ENCODE data around the gene RAI1. TPM values are rescaled to one million over a fixed set of nuclear protein-coding genes. Genes with fewer than 3 reads are reported as not detected.

Gene RAI1
- total and polyA plus RNA-seq, 2 of the 8 experiments (the other 6 are each of a cell fraction or from before 2014, with no cell fraction given) = 0.39 to 1.2 TPM

- H3K56ac ChIP-seq (replicated peaks; ENCODE audit: insufficient read length, low read depth, low read length) = no peak overlapping the region
- H3K9me3 ChIP-seq (ENCODE audit: insufficient read depth in 2 of 2, low read depth in 1 of 2, low read length in 1 of 2) = no peaks in the 10 kb centered on the region
- no peak overlapping the region for H3K18ac ChIP-seq (ENCODE audit: extremely low read depth, low read length)
- H3K4me3 ChIP-seq (ENCODE audit: extremely low read depth in 1 of 4, insufficient read depth in 2 of 4, low read depth in 3 of 4, low read length in 4 of 4) = no peak overlapping the region
- DNase-seq (ENCODE audit: low read depth in 1 of 2, low spot score in 2 of 2) (no peak), FAIRE-seq (no peak)
- H3K14ac ChIP-seq (ENCODE audit: insufficient read length) = no peak overlapping the region
- H3K4me1 ChIP-seq (replicated peaks in 1 of 4; ENCODE audit: control insufficient read depth in 3 of 4, insufficient read depth in 4 of 4, low read length in 3 of 4) = peaks cover 14 to 46% (median 34%) of the 10 kb centered on the region in 4 experiments
- no peak overlapping the region for H2BK120ac ChIP-seq (replicated peaks; ENCODE audit: low read depth, low read length)
- no peak overlapping the region for H4K5ac ChIP-seq (ENCODE audit: insufficient read length, low read depth, low read length)
- H2BK15ac ChIP-seq (ENCODE audit: low read length) = no peak overlapping the region; the same call in 1 of the 2 replicates
- H3K23ac ChIP-seq (ENCODE audit: insufficient read length) = no peak overlapping the region
- no peak overlapping the region for H3K27ac ChIP-seq (ENCODE audit: low read depth, low read length)
- no peak overlapping the region for H2BK5ac ChIP-seq (ENCODE audit: low read depth, low read length)
- POLR2A ChIA-PET (ENCODE audit: partially characterized antibody) = interaction anchor here (1.1 to 1.8 kb wide), 4 partner anchors 21 to 107 kb away, joined by 3 to 5 read pairs (median 4); partner anchors contain the start of gene SREBF1
- no peaks in the 10 kb centered on the region for H3K79me1 ChIP-seq (ENCODE audit: low read depth, low read length)
- no peak overlapping the region for H3K9ac ChIP-seq (replicated peaks in 1 of 4; ENCODE audit: extremely low read depth in 1 of 4, low read depth in 3 of 4, low read length in 3 of 4)
- H2BK20ac ChIP-seq (ENCODE audit: low read length) = no peak overlapping the region
- no peaks in the 10 kb centered on the region for H3K36me3 ChIP-seq (ENCODE audit: control insufficient read depth in 2 of 4, insufficient read depth in 4 of 4, low read length in 3 of 4)
- peaks cover 6 to 52% (median 29%) of the 10 kb centered on the region in 4 experiments for H3K27me3 ChIP-seq (replicated peaks in 1 of 4; ENCODE audit: control insufficient read depth in 3 of 4, extremely low read depth in 1 of 4, insufficient read depth in 3 of 4, low read length in 3 of 4)
- CTCF ChIA-PET (ENCODE audit: partially characterized antibody) = interaction anchor here (0.6 to 7.5 kb wide), 9 partner anchors 8 to 192 kb away, joined by 3 to 48 read pairs (median 4); no protein-coding TSS in a partner anchor
- H2BK12ac ChIP-seq (ENCODE audit: low read depth, low read length) = no peak overlapping the region
- H4K20me1 ChIP-seq (replicated peaks in 1 of 2; ENCODE audit: control insufficient read depth in 1 of 2, insufficient read depth in 2 of 2, low read length in 2 of 2) = peaks cover 0 to 6% of the 10 kb centered on the region in 2 experiments
- H3K4ac ChIP-seq (replicated peaks; ENCODE audit: insufficient read length, low read depth, low read length) = no peak overlapping the region
- H2AFZ ChIP-seq (ENCODE audit: low read length) = no peak overlapping the region
- no peaks in the 10 kb centered on the region for H3K79me2 ChIP-seq (ENCODE audit: control insufficient read depth in 1 of 2, insufficient read depth in 2 of 2, low read length in 2 of 2)
- no peak overlapping the region for H4K8ac ChIP-seq (ENCODE audit: extremely low read depth, insufficient read depth, low read length)
- peaks cover 8% of the 10 kb centered on the region; the same call in 1 of the 2 replicates for H3K23me2 ChIP-seq (ENCODE audit: low read depth, low read length)
- WGBS, 2 experiments (ENCODE audit: extremely low coverage in 1 of 2, insufficient coverage in 1 of 2, insufficient read length in 1 of 2, insufficient replicate concordance in 2 of 2, low coverage in 1 of 2, low lambda C conversion rate in 2 of 2, missing lambda C conversion rate in 1 of 2) = 91% methylated on average over 8 of the region's 8 CpGs; no CpG with 5 or more reads in 1 of the 2 experiments
- H2AK5ac ChIP-seq (ENCODE audit: low read depth, low read length) = no peak overlapping the region
- no peak overlapping the region for H3K4me2 ChIP-seq (ENCODE audit: insufficient read depth in 1 of 2, low read depth in 2 of 2, low read length in 2 of 2)
- no peak overlapping the region for H4K91ac ChIP-seq (replicated peaks; ENCODE audit: insufficient read length, low read length)
- no peak for TF ChIP-seq SP1 (IDR thresholded peaks at IDR 0.05; ENCODE audit: low read depth, low read length)
- TF ChIP-seq, protein P1, sequence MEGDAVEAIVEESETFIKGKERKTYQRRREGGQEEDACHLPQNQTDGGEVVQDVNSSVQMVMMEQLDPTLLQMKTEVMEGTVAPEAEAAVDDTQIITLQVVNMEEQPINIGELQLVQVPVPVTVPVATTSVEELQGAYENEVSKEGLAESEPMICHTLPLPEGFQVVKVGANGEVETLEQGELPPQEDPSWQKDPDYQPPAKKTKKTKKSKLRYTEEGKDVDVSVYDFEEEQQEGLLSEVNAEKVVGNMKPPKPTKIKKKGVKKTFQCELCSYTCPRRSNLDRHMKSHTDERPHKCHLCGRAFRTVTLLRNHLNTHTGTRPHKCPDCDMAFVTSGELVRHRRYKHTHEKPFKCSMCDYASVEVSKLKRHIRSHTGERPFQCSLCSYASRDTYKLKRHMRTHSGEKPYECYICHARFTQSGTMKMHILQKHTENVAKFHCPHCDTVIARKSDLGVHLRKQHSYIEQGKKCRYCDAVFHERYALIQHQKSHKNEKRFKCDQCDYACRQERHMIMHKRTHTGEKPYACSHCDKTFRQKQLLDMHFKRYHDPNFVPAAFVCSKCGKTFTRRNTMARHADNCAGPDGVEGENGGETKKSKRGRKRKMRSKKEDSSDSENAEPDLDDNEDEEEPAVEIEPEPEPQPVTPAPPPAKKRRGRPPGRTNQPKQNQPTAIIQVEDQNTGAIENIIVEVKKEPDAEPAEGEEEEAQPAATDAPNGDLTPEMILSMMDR (IDR thresholded peaks at IDR 0.05; ENCODE audit: control extremely low read depth in 1 of 3, insufficient read depth in 1 of 3, low read depth in 1 of 3, low read length in 3 of 3) = no peak
- TF ChIP-seq GABPA (IDR thresholded peaks at IDR 0.05; ENCODE audit: borderline replicate concordance, insufficient read depth, low read length) = no peak
Measured at GRCh38 chr17:17788967-17789366, 107.7 kb downstream of the RAI1 start.

Measured in H1 (cell line).